Activated gamma-delta T cell treated with anti-CD3 and anti-CD28 coated beads, Interleukin-2, amount 50 U/mL, for 16 hours (primary cell): ENCODE results near the gene ENO1.
"Not testable (repeated sequence)": the region's sequence is repeated elsewhere in the genome, so short reads cannot be mapped to it uniquely, and the experiment has no call there.

Experiments
- DNase-seq: peaks from one replicate; pipeline ENCODE4 v3.0.0-alpha.2; 2020; ENCODE audit warnings: low read depth

ENO1 gene

GRCh38 chr1:8878448-8878697, at the start of gene ENO1:
Gene ENO1 (minus strand): TSS chr1:8878686. CDS start chr1:8874908, 3,778 bp downstream.
- no peak for DNase-seq

- DNase-seq: no peak
Observed at GRCh38 chr1:8926707-8927694, 48.5 kb upstream of the ENO1 start.

GRCh38 chr1:8925960-8926359, 47.5 kb upstream of the ENO1 start:
- no peak for DNase-seq

- no peak for DNase-seq
Observed at GRCh38 chr1:8925406-8925805, 46.9 kb upstream of the ENO1 start.

GRCh38 chr1:8922962-8923361, 44.5 kb upstream of the ENO1 start:
- no peak for DNase-seq

GRCh38 chr1:8917536-8917935, 39.0 kb upstream of the ENO1 start:
- not testable (repeated sequence) for DNase-seq

- DNase-seq: no peak
Observed at GRCh38 chr1:8915446-8915845, 37.0 kb upstream of the ENO1 start.

- no peak for DNase-seq
Observed at GRCh38 chr1:8914466-8914865, 36.0 kb upstream of the ENO1 start.

- no peak for DNase-seq
Observed at GRCh38 chr1:8913457-8913856, 35.0 kb upstream of the ENO1 start.

- no peak for DNase-seq
Observed at GRCh38 chr1:8911416-8912309, 33.2 kb upstream of the ENO1 start.

- no peak for DNase-seq
Observed at GRCh38 chr1:8910914-8911313, 32.4 kb upstream of the ENO1 start.

GRCh38 chr1:8910331-8910730, 31.8 kb upstream of the ENO1 start:
- DNase-seq: no peak

- no peak for DNase-seq
Observed at GRCh38 chr1:8908388-8909151, 30.1 kb upstream of the ENO1 start.

GRCh38 chr1:8905582-8906191, 27.2 kb upstream of the ENO1 start:
- no peak for DNase-seq

- no peak for DNase-seq
Observed at GRCh38 chr1:8903908-8904650, 25.6 kb upstream of the ENO1 start.

GRCh38 chr1:8903410-8903809, 24.9 kb upstream of the ENO1 start:
- no peak for DNase-seq

GRCh38 chr1:8902765-8903164, 24.3 kb upstream of the ENO1 start:
- no peak for DNase-seq

GRCh38 chr1:8900684-8901083, 22.2 kb upstream of the ENO1 start:
- DNase-seq: not testable (repeated sequence)

GRCh38 chr1:8899046-8899445, 20.6 kb upstream of the ENO1 start:
- no peak for DNase-seq

GRCh38 chr1:8898418-8898817, 19.9 kb upstream of the ENO1 start:
- DNase-seq: not testable (repeated sequence)

- DNase-seq: not testable (repeated sequence)
Observed at GRCh38 chr1:8897505-8897904, 19.0 kb upstream of the ENO1 start.
